Fibroblast of skin of abdomen (primary cell): ENCODE measurements around the gene TBC1D9. TPM values are rescaled to one million over a fixed set of nuclear protein-coding genes. Genes with fewer than 3 reads are reported as not detected.
"Not testable (repeated sequence)": the region's sequence is repeated elsewhere in the genome, so short reads cannot be mapped to it uniquely, and the experiment has no call there.

ENCODE experiments used
- DNase-seq: peaks from one replicate; pipeline ENCODE4 v3.0.0-alpha.2; 2013
- polyA plus RNA-seq, 2 experiments: library from polyadenylated mRNA; unstranded; fragments of 120-200 nt; gene quantifications; one replicate each; pipeline ENCODE4 v1.2.1, GENCODE V29; 2013; ENCODE audit not compliant: insufficient read length in 2 of 2

Gene TBC1D9
- polyA plus RNA-seq (2013, experiment 1 of 2; ENCODE audit: insufficient read length), result 17.9 TPM
- polyA plus RNA-seq (2013, experiment 2 of 2; ENCODE audit: insufficient read length), result 16.6 TPM

- DNase-seq, result peak; percentile 75
These were observed at the start of gene TBC1D9 for GRCh38 chr4:140756319-140757231. TSS of gene TBC1D9 (minus strand) at chr4:140756385. CDS start at chr4:140756045, 340 bp downstream.

- no peak for DNase-seq
These were observed 49.1 kb upstream of the TBC1D9 start for GRCh38 chr4:140805293-140805692.

GRCh38 chr4:140802591-140802990, 46.4 kb upstream of the TBC1D9 start:
- no peak for DNase-seq

- DNase-seq, result no peak
These were observed 44.5 kb upstream of the TBC1D9 start for GRCh38 chr4:140800666-140801065.

GRCh38 chr4:140799686-140800225, 43.6 kb upstream of the TBC1D9 start:
- DNase-seq, result no peak

- no peak for DNase-seq
These were observed 37.1 kb upstream of the TBC1D9 start for GRCh38 chr4:140793291-140793690.

- no peak for DNase-seq
These were observed 34.6 kb upstream of the TBC1D9 start for GRCh38 chr4:140790765-140791164.

GRCh38 chr4:140790171-140790570, 34.0 kb upstream of the TBC1D9 start:
- no peak for DNase-seq

- peak; percentile 43 for DNase-seq
These were observed 33.6 kb upstream of the TBC1D9 start for GRCh38 chr4:140789759-140790158.

- DNase-seq, result not testable (repeated sequence)
These were observed 26.6 kb upstream of the TBC1D9 start for GRCh38 chr4:140782787-140783186.

- no peak for DNase-seq
These were observed 25.4 kb upstream of the TBC1D9 start for GRCh38 chr4:140781596-140781995.

GRCh38 chr4:140777894-140778293, 21.7 kb upstream of the TBC1D9 start:
- DNase-seq, result no peak

- no peak for DNase-seq
These were observed 21.2 kb upstream of the TBC1D9 start for GRCh38 chr4:140777386-140777785.

- no peak for DNase-seq
These were observed 20.4 kb upstream of the TBC1D9 start for GRCh38 chr4:140776556-140776955.

GRCh38 chr4:140774956-140775355, 18.8 kb upstream of the TBC1D9 start:
- no peak for DNase-seq

- no peak for DNase-seq
These were observed 18.3 kb upstream of the TBC1D9 start for GRCh38 chr4:140774510-140774909.

GRCh38 chr4:140769209-140769608, 13.0 kb upstream of the TBC1D9 start:
- no peak for DNase-seq

- no peak for DNase-seq
These were observed 8.7 kb upstream of the TBC1D9 start for GRCh38 chr4:140764785-140765392.

GRCh38 chr4:140762202-140762601, 6.0 kb upstream of the TBC1D9 start:
- DNase-seq, result no peak

- DNase-seq, result peak; percentile 19
These were observed 1.0 kb upstream of the TBC1D9 start for GRCh38 chr4:140757232-140757630.

- peak; percentile 51 for DNase-seq
These were observed 339 bp downstream of the TBC1D9 start for GRCh38 chr4:140755774-140756318.

- DNase-seq, result no peak
These were observed 1.0 kb downstream of the TBC1D9 start for GRCh38 chr4:140754918-140755773.
